Right ventricle myocardium superior (tissue), 1 donor: ENCODE data around the gene UBE2D3. TPM values are rescaled to one million over a fixed set of nuclear protein-coding genes. Genes with fewer than 3 reads are reported as not detected.
"Not testable (repeated sequence)": the region's sequence is repeated elsewhere in the genome, so short reads cannot be mapped to it uniquely, and the experiment has no call there.

Experiments
- ATAC-seq: fragments of 200-7000 bp; cut with Tn5 transposase; one replicate; pipeline ENCODE4 v1.9.1; 2020; ENCODE audit warnings: mild to moderate bottlenecking; ENCODE audit not compliant: poor library complexity
- DNase-seq: peaks from one replicate; pipeline ENCODE4 v3.0.0-alpha.2; 2020
- intact Hi-C: fragments of 100-400 bp; cut with DNase I; formaldehyde crosslinking; loops from one replicate; pipeline ENCODE4 v1.11.2; 2022
- long read RNA-seq: library from polyadenylated mRNA; unstranded; transcript quantifications from one replicate; pipeline ENCODE4 v2.0.0, GENCODE V29; 2021
- total RNA-seq: library from RNA; stranded (reverse); fragmentation: NEBNext Ultra II Directional; extraction: Animal tissue kit (Norgen Biotek cat#: 25700); gene quantifications from one replicate; pipeline ENCODE4 v1.2.1, GENCODE V29; 2021
- donor health status: DM: no; HTN: yes; CAD: no; lungs with severe emphysema.

UBE2D3 gene
- 262 TPM for total RNA-seq
- long read RNA-seq, full-length matches to known transcripts, result 310 of 573 reads
- long read RNA-seq, partial matches to known transcripts, result 132 of 573 reads
- long read RNA-seq, other reads (novel, unspliced or antisense), result 131 of 573 reads

GRCh38 chr4:102826890-102827673 is at the start of gene UBE2D3:
TSS of gene UBE2D3 (minus strand) at chr4:102827551. CDS start at chr4:102826508, 1,043 bp downstream.
- ATAC-seq (peak; percentile 80), DNase-seq (peak; percentile 95)
- intact Hi-C loops, result loop anchor here (5.0 kb wide), 2 partner anchors 40 to 65 kb away; partner anchors contain the start of genes CISD2 and MANBA

GRCh38 chr4:102871772-102872171 is 44.4 kb upstream of the UBE2D3 start:
- DNase-seq, result no peak
- intact Hi-C loops, result no loop called here
- ATAC-seq, result no peak

GRCh38 chr4:102869569-102870197 is 42.3 kb upstream of the UBE2D3 start:
- no peak for DNase-seq
- ATAC-seq, result no peak
- intact Hi-C loops, result loop anchor here (5.0 kb wide), 1 partner anchor 42 kb away; the partner anchor contains the start of gene UBE2D3

GRCh38 chr4:102868781-102869568 is 41.6 kb upstream of the UBE2D3 start, which contains the start of gene CISD2:
TSS of gene CISD2 (plus strand) at chr4:102868992. CDS start at chr4:102869085, 93 bp downstream.
- ATAC-seq, result peak; percentile 99
- intact Hi-C loops, result loop anchor here (5.0 kb wide), 1 partner anchor 42 kb away; the partner anchor contains the start of gene UBE2D3
- DNase-seq, result peak; percentile 95

GRCh38 chr4:102868153-102868780 is 40.9 kb upstream of the UBE2D3 start:
- peak; percentile 43 for DNase-seq
- intact Hi-C loops, result loop anchor here (5.0 kb wide), 1 partner anchor 41 kb away; the partner anchor contains the start of gene UBE2D3
- ATAC-seq, result peak; percentile 62

- no peak for ATAC-seq
- intact Hi-C loops, result loop anchor here (5.0 kb wide), 1 partner anchor 40 kb away; the partner anchor contains the start of gene UBE2D3
- DNase-seq, result no peak
Measured at GRCh38 chr4:102867278-102868152, 40.2 kb upstream of the UBE2D3 start.

- intact Hi-C loops, result loop anchor here (5.0 kb wide), 1 partner anchor 38 kb away; the partner anchor contains the start of gene UBE2D3
- DNase-seq, ATAC-seq: not testable (repeated sequence)
Measured at GRCh38 chr4:102865327-102865726, 38.0 kb upstream of the UBE2D3 start.

GRCh38 chr4:102862747-102863146 is 35.4 kb upstream of the UBE2D3 start:
- no peak for DNase-seq
- intact Hi-C loops, result no loop called here
- ATAC-seq, result peak; percentile 60

- intact Hi-C loops, result no loop called here
- DNase-seq, result no peak
- ATAC-seq, result no peak
Measured at GRCh38 chr4:102862016-102862415, 34.7 kb upstream of the UBE2D3 start.

- intact Hi-C loops, result no loop called here
- ATAC-seq, result no peak
- DNase-seq, result no peak
Measured at GRCh38 chr4:102860611-102861324, 33.4 kb upstream of the UBE2D3 start.

GRCh38 chr4:102858828-102859464 is 31.6 kb upstream of the UBE2D3 start:
- DNase-seq (no peak), ATAC-seq (no peak)
- intact Hi-C loops, result no loop called here

- ATAC-seq (no peak), DNase-seq (no peak)
- intact Hi-C loops, result no loop called here
Measured at GRCh38 chr4:102850370-102850769, 23.0 kb upstream of the UBE2D3 start.

- no peak for ATAC-seq
- intact Hi-C loops, result no loop called here
- no peak for DNase-seq
Measured at GRCh38 chr4:102849579-102850104, 22.3 kb upstream of the UBE2D3 start.

GRCh38 chr4:102847687-102848086 is 20.3 kb upstream of the UBE2D3 start:
- intact Hi-C loops, result no loop called here
- no peak for ATAC-seq
- no peak for DNase-seq

GRCh38 chr4:102843938-102844337 is 16.6 kb upstream of the UBE2D3 start:
- DNase-seq (no peak), ATAC-seq (no peak)
- intact Hi-C loops, result no loop called here

- DNase-seq (no peak), ATAC-seq (no peak)
- intact Hi-C loops, result no loop called here
Measured at GRCh38 chr4:102843273-102843672, 15.9 kb upstream of the UBE2D3 start.
